WTC11 (cell line): ENCODE measurements around the gene ZCCHC24. TPM values are rescaled to one million over a fixed set of nuclear protein-coding genes. Genes with fewer than 3 reads are reported as not detected.

ENCODE experiments used
- ATAC-seq: fragments of 200-7000 bp; cut with Tn5 transposase; 2 replicates; pipeline ENCODE4 v1.10.0; 2021; ENCODE audit warnings: mild to moderate bottlenecking, moderate library complexity
- CTCF ChIA-PET: fragments of 300-600 bp; sonication (Branson Sonifier 250); formaldehyde crosslinking; loops from one replicate; lab custom pipeline; 2021; ENCODE audit warnings: antibody characterized with exemption; lab: Charles Lee
- POLR2A ChIA-PET: fragments of 350-600 bp; sonication (Branson Sonifier 250); formaldehyde crosslinking; loops from one replicate; lab custom pipeline; 2021; ENCODE audit warnings: antibody characterized with exemption; lab: Charles Lee
- DNase-seq: peaks from one replicate; pipeline ENCODE4 v3.0.0; 2021; ENCODE audit warnings: low spot score
- H3K27ac Mint-ChIP-seq: 2 replicates; pipeline ENCODE4 v1.8.0; 2021; ENCODE audit warnings: mixed read lengths
- H3K27me3 Mint-ChIP-seq: 2 replicates; pipeline ENCODE4 v1.8.0; 2021; ENCODE audit warnings: low read depth, mild to moderate bottlenecking, moderate library complexity, mixed read lengths
- H3K36me3 Mint-ChIP-seq: 2 replicates; pipeline ENCODE4 v1.8.0; 2021; ENCODE audit warnings: mixed read lengths
- H3K4me1 Mint-ChIP-seq: 2 replicates; pipeline ENCODE4 v1.8.0; 2022; ENCODE audit warnings: mixed read lengths
- H3K4me3 Mint-ChIP-seq: 2 replicates; pipeline ENCODE4 v1.8.0; 2021; ENCODE audit warnings: mild to moderate bottlenecking, moderate library complexity, mixed read lengths
- H3K9me3 Mint-ChIP-seq: 2 replicates; pipeline ENCODE4 v1.8.0; 2021; ENCODE audit warnings: mixed read lengths
- GABPB1 ChIP-seq: sonication (generic); formaldehyde crosslinking; IDR thresholded peaks from 2 replicates; pipeline ENCODE4 v1.8.1; 2023; ENCODE audit warnings: mild to moderate bottlenecking, missing genetic modification reagents
- HMGA2 ChIP-seq: fragments of 250-450 bp; sonication (Bioruptor Pico); IDR thresholded peaks from 2 replicates; pipeline ENCODE4 v1.4.0; 2021; ENCODE audit warnings: mild to moderate bottlenecking, moderate library complexity
- IRF2 ChIP-seq: sonication (generic); formaldehyde crosslinking; IDR thresholded peaks from 2 replicates; pipeline ENCODE4 v1.8.0; 2022; ENCODE audit warnings: low read depth, missing genetic modification reagents, borderline replicate concordance
- KAT7 ChIP-seq: sonication (generic); formaldehyde crosslinking; IDR thresholded peaks from 2 replicates; pipeline ENCODE4 v1.8.1; 2023; ENCODE audit warnings: missing genetic modification reagents, mild to moderate bottlenecking, borderline replicate concordance
- NFYB ChIP-seq: sonication (generic); formaldehyde crosslinking; conservative IDR thresholded peaks from 2 replicates; pipeline ENCODE4 v1.8.0; 2022; ENCODE audit warnings: low read depth, missing genetic modification reagents
- NR2C2 ChIP-seq: sonication (generic); formaldehyde crosslinking; IDR thresholded peaks from 2 replicates; pipeline ENCODE4 v1.8.0; 2022; ENCODE audit warnings: mild to moderate bottlenecking, missing genetic modification reagents
- NR3C1 ChIP-seq: sonication (generic); formaldehyde crosslinking; conservative IDR thresholded peaks from 2 replicates; pipeline ENCODE4 v1.8.1; 2023; ENCODE audit warnings: low read depth, mild to moderate bottlenecking, missing genetic modification reagents
- PRRX2 ChIP-seq: fragments of 250-450 bp; sonication (Bioruptor Pico); IDR thresholded peaks from 2 replicates; pipeline ENCODE4 v1.8.0; 2021; ENCODE audit warnings: mild to moderate bottlenecking
- SP1 ChIP-seq: sonication (generic); formaldehyde crosslinking; conservative IDR thresholded peaks from 2 replicates; pipeline ENCODE4 v1.8.1; 2022; ENCODE audit warnings: missing genetic modification reagents
- TCF7 ChIP-seq: sonication (generic); formaldehyde crosslinking; IDR thresholded peaks from 2 replicates; pipeline ENCODE4 v1.8.0; 2022; ENCODE audit warnings: mild to moderate bottlenecking, low read depth, missing genetic modification reagents, moderate library complexity
- TEAD4 ChIP-seq: sonication (generic); formaldehyde crosslinking; IDR thresholded peaks from 2 replicates; pipeline ENCODE4 v1.8.0; 2022; ENCODE audit warnings: mild to moderate bottlenecking, missing genetic modification reagents
- TP53 ChIP-seq: sonication (generic); formaldehyde crosslinking; IDR thresholded peaks from 2 replicates; pipeline ENCODE4 v1.8.1; 2023; ENCODE audit warnings: mild to moderate bottlenecking, missing genetic modification reagents
- ZNF263 ChIP-seq: sonication (generic); formaldehyde crosslinking; IDR thresholded peaks from 2 replicates; pipeline ENCODE4 v1.8.1; 2022; ENCODE audit warnings: low read depth, mild to moderate bottlenecking, moderate library complexity, missing genetic modification reagents
- ZNF317 ChIP-seq: sonication (generic); formaldehyde crosslinking; IDR thresholded peaks from 2 replicates; pipeline ENCODE4 v1.8.1; 2023; ENCODE audit warnings: low read depth, mild to moderate bottlenecking, moderate library complexity, missing genetic modification reagents, borderline replicate concordance
- total RNA-seq: library from RNA; stranded (reverse); gene quantifications from 3 replicates; pipeline ENCODE4 v1.2.3, GENCODE V29; 2021
- TF ChIP-seq, protein P1 (sequence below): sonication (generic); formaldehyde crosslinking; IDR thresholded peaks from 2 replicates; pipeline ENCODE4 v1.8.0; 2023; ENCODE audit warnings: missing genetic modification reagents
- TF ChIP-seq, protein P2 (sequence below): sonication (generic); formaldehyde crosslinking; IDR thresholded peaks from 2 replicates; pipeline ENCODE4 v1.8.1; 2023; ENCODE audit warnings: mild to moderate bottlenecking, missing genetic modification reagents
- TF ChIP-seq, protein P3 (sequence below): sonication (generic); formaldehyde crosslinking; IDR thresholded peaks from 2 replicates; pipeline ENCODE4 v1.8.0; 2023; ENCODE audit warnings: mild to moderate bottlenecking, missing genetic modification reagents
- TF ChIP-seq, protein P4 (sequence below): sonication (generic); formaldehyde crosslinking; IDR thresholded peaks from 2 replicates; pipeline ENCODE4 v1.8.1; 2023; ENCODE audit warnings: mild to moderate bottlenecking, moderate library complexity, missing genetic modification reagents
- TF ChIP-seq, protein P5 (sequence below): sonication (generic); formaldehyde crosslinking; IDR thresholded peaks from 2 replicates; pipeline ENCODE4 v1.8.1; 2023; ENCODE audit warnings: mild to moderate bottlenecking, missing genetic modification reagents, moderate library complexity
- TF ChIP-seq, protein P6 (sequence below): fragments of 200-600 bp; IDR thresholded peaks from 2 replicates; pipeline ENCODE4 v1.8.0; 2022; ENCODE audit warnings: antibody characterized with exemption

Gene ZCCHC24
- total RNA-seq, 1 experiment from 2014 or later: 7.7 TPM

DNA sequence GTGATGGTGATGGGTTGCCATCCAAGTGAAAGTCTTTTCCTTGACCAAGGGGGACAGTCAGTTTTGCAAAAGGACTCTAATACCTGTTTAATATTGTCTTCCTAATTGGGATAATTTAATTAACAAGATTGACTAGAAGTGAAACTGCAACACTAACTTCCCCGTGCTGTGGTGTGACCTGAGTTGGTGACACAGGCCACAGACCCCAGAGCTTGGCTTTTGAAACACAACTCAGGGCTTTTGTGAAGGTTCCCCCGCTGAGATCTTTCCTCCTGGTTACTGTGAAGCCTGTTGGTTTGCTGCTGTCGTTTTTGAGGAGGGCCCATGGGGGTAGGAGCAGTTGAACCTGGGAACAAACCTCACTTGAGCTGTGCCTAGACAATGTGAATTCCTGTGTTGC lies 91.3 kb downstream of the ZCCHC24 start:
- DNase-seq (no peak), ATAC-seq (no peak)
- TF ChIP-seq ZNF317 (CRISPR knock-in tag) (no peak), SP1 (CRISPR knock-in tag) (no peak), KAT7 (CRISPR knock-in tag) (no peak), TP53 (CRISPR knock-in tag) (no peak), GABPB1 (CRISPR knock-in tag) (no peak), NFYB (CRISPR knock-in tag) (no peak), NR3C1 (CRISPR knock-in tag) (no peak), IRF2 (CRISPR knock-in tag) (no peak), NR2C2 (CRISPR knock-in tag) (no peak), HMGA2 (CRISPR knock-in tag) (no peak), TEAD4 (CRISPR knock-in tag) (no peak), ZNF263 (CRISPR knock-in tag) (no peak), TCF7 (no peak), PRRX2 (CRISPR knock-in tag) (no peak)
- TF ChIP-seq, protein P1, sequence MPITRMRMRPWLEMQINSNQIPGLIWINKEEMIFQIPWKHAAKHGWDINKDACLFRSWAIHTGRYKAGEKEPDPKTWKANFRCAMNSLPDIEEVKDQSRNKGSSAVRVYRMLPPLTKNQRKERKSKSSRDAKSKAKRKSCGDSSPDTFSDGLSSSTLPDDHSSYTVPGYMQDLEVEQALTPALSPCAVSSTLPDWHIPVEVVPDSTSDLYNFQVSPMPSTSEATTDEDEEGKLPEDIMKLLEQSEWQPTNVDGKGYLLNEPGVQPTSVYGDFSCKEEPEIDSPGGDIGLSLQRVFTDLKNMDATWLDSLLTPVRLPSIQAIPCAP (CRISPR knock-in tag): no peak
- TF ChIP-seq, protein P2, sequence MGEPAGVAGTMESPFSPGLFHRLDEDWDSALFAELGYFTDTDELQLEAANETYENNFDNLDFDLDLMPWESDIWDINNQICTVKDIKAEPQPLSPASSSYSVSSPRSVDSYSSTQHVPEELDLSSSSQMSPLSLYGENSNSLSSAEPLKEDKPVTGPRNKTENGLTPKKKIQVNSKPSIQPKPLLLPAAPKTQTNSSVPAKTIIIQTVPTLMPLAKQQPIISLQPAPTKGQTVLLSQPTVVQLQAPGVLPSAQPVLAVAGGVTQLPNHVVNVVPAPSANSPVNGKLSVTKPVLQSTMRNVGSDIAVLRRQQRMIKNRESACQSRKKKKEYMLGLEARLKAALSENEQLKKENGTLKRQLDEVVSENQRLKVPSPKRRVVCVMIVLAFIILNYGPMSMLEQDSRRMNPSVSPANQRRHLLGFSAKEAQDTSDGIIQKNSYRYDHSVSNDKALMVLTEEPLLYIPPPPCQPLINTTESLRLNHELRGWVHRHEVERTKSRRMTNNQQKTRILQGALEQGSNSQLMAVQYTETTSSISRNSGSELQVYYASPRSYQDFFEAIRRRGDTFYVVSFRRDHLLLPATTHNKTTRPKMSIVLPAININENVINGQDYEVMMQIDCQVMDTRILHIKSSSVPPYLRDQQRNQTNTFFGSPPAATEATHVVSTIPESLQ (CRISPR knock-in tag): no peak
- TF ChIP-seq, protein P3, sequence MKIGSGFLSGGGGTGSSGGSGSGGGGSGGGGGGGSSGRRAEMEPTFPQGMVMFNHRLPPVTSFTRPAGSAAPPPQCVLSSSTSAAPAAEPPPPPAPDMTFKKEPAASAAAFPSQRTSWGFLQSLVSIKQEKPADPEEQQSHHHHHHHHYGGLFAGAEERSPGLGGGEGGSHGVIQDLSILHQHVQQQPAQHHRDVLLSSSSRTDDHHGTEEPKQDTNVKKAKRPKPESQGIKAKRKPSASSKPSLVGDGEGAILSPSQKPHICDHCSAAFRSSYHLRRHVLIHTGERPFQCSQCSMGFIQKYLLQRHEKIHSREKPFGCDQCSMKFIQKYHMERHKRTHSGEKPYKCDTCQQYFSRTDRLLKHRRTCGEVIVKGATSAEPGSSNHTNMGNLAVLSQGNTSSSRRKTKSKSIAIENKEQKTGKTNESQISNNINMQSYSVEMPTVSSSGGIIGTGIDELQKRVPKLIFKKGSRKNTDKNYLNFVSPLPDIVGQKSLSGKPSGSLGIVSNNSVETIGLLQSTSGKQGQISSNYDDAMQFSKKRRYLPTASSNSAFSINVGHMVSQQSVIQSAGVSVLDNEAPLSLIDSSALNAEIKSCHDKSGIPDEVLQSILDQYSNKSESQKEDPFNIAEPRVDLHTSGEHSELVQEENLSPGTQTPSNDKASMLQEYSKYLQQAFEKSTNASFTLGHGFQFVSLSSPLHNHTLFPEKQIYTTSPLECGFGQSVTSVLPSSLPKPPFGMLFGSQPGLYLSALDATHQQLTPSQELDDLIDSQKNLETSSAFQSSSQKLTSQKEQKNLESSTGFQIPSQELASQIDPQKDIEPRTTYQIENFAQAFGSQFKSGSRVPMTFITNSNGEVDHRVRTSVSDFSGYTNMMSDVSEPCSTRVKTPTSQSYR (CRISPR knock-in tag): no peak
- TF ChIP-seq, protein P4, sequence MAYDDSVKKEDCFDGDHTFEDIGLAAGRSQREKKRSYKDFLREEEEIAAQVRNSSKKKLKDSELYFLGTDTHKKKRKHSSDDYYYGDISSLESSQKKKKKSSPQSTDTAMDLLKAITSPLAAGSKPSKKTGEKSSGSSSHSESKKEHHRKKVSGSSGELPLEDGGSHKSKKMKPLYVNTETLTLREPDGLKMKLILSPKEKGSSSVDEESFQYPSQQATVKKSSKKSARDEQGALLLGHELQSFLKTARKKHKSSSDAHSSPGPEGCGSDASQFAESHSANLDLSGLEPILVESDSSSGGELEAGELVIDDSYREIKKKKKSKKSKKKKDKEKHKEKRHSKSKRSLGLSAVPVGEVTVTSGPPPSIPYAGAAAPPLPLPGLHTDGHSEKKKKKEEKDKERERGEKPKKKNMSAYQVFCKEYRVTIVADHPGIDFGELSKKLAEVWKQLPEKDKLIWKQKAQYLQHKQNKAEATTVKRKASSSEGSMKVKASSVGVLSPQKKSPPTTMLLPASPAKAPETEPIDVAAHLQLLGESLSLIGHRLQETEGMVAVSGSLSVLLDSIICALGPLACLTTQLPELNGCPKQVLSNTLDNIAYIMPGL (CRISPR knock-in tag): no peak
- TF ChIP-seq, protein P5, sequence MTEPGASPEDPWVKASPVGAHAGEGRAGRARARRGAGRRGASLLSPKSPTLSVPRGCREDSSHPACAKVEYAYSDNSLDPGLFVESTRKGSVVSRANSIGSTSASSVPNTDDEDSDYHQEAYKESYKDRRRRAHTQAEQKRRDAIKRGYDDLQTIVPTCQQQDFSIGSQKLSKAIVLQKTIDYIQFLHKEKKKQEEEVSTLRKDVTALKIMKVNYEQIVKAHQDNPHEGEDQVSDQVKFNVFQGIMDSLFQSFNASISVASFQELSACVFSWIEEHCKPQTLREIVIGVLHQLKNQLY (CRISPR knock-in tag): no peak
- TF ChIP-seq, protein P6, sequence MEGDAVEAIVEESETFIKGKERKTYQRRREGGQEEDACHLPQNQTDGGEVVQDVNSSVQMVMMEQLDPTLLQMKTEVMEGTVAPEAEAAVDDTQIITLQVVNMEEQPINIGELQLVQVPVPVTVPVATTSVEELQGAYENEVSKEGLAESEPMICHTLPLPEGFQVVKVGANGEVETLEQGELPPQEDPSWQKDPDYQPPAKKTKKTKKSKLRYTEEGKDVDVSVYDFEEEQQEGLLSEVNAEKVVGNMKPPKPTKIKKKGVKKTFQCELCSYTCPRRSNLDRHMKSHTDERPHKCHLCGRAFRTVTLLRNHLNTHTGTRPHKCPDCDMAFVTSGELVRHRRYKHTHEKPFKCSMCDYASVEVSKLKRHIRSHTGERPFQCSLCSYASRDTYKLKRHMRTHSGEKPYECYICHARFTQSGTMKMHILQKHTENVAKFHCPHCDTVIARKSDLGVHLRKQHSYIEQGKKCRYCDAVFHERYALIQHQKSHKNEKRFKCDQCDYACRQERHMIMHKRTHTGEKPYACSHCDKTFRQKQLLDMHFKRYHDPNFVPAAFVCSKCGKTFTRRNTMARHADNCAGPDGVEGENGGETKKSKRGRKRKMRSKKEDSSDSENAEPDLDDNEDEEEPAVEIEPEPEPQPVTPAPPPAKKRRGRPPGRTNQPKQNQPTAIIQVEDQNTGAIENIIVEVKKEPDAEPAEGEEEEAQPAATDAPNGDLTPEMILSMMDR: no peak
- H3K4me3 Mint-ChIP-seq: no peak overlapping the region
- CTCF ChIA-PET: no interaction called here
- H3K9me3 Mint-ChIP-seq: peaks cover 16% of the 10 kb centered on the region
- no peak overlapping the region for H3K27ac Mint-ChIP-seq
- H3K4me1 Mint-ChIP-seq: no peaks in the 10 kb centered on the region
- POLR2A ChIA-PET: no interaction called here
- peaks cover 67% of the 10 kb centered on the region for H3K36me3 Mint-ChIP-seq
- no peaks in the 10 kb centered on the region for H3K27me3 Mint-ChIP-seq
